ENCODE results near the gene KCNMA1.
A peak's percentile ranks its signal among the peaks of the same experiment; 100 is the strongest.
"Not testable (repeated sequence)": the region's sequence is repeated elsewhere in the genome, so short reads cannot be mapped to it uniquely, and the experiment has no call there.

Gene KCNMA1

GRCh38 chr10:77637532-77638320 is at the start of gene KCNMA1:
Gene KCNMA1, minus strand, starts transcription at chr10:77637808.
- peak; percentile 84 for DNase-seq (ENCODE audit: low read depth, low spot score)

- no peak for DNase-seq (ENCODE audit: low read depth, low spot score)
Measured at GRCh38 chr10:77686650-77687417, 49.2 kb upstream of the KCNMA1 start.

GRCh38 chr10:77686096-77686495 is 48.5 kb upstream of the KCNMA1 start:
- no peak for DNase-seq (ENCODE audit: low read depth, low spot score)

GRCh38 chr10:77685432-77685831 is 47.8 kb upstream of the KCNMA1 start:
- no peak for DNase-seq (ENCODE audit: low read depth, low spot score)

- DNase-seq (ENCODE audit: low read depth, low spot score) = not testable (repeated sequence)
Measured at GRCh38 chr10:77683088-77683432, 45.5 kb upstream of the KCNMA1 start.

- no peak for DNase-seq (ENCODE audit: low read depth, low spot score)
Measured at GRCh38 chr10:77682393-77683087, 44.9 kb upstream of the KCNMA1 start.

- DNase-seq (ENCODE audit: low read depth, low spot score) = no peak
Measured at GRCh38 chr10:77681839-77682238, 44.2 kb upstream of the KCNMA1 start.

- no peak for DNase-seq (ENCODE audit: low read depth, low spot score)
Measured at GRCh38 chr10:77680811-77681210, 43.2 kb upstream of the KCNMA1 start.

- DNase-seq (ENCODE audit: low read depth, low spot score) = no peak
Measured at GRCh38 chr10:77680065-77680464, 42.5 kb upstream of the KCNMA1 start.

- no peak for DNase-seq (ENCODE audit: low read depth, low spot score)
Measured at GRCh38 chr10:77679217-77679616, 41.6 kb upstream of the KCNMA1 start.

GRCh38 chr10:77678146-77678545 is 40.5 kb upstream of the KCNMA1 start:
- no peak for DNase-seq (ENCODE audit: low read depth, low spot score)

GRCh38 chr10:77675347-77675746 is 37.7 kb upstream of the KCNMA1 start:
- DNase-seq (ENCODE audit: low read depth, low spot score) = no peak

GRCh38 chr10:77673515-77674140 is 36.0 kb upstream of the KCNMA1 start:
- no peak for DNase-seq (ENCODE audit: low read depth, low spot score)

- DNase-seq (ENCODE audit: low read depth, low spot score) = no peak
Measured at GRCh38 chr10:77673101-77673500, 35.5 kb upstream of the KCNMA1 start.

- no peak for DNase-seq (ENCODE audit: low read depth, low spot score)
Measured at GRCh38 chr10:77671594-77672252, 34.1 kb upstream of the KCNMA1 start.

- no peak for DNase-seq (ENCODE audit: low read depth, low spot score)
Measured at GRCh38 chr10:77670817-77671443, 33.3 kb upstream of the KCNMA1 start.

- no peak for DNase-seq (ENCODE audit: low read depth, low spot score)
Measured at GRCh38 chr10:77669892-77670291, 32.3 kb upstream of the KCNMA1 start.

GRCh38 chr10:77667426-77668324 is 30.1 kb upstream of the KCNMA1 start:
- DNase-seq (ENCODE audit: low read depth, low spot score) = peak; percentile 30

- DNase-seq (ENCODE audit: low read depth, low spot score) = peak; percentile 82
Measured at GRCh38 chr10:77666821-77667220, 29.2 kb upstream of the KCNMA1 start.

- DNase-seq (ENCODE audit: low read depth, low spot score) = no peak
Measured at GRCh38 chr10:77664696-77665095, 27.1 kb upstream of the KCNMA1 start.

Data from astrocyte of the hippocampus (primary cell).